Measurements from ENCODE around the gene ITPR1. TPM values are rescaled to one million over a fixed set of nuclear protein-coding genes. Genes with fewer than 3 reads are reported as not detected.

ITPR1 gene
- total and polyA plus RNA-seq, 10 of the 15 experiments (the other 5 are each of a cell fraction or from before 2014, with no cell fraction given): 12.2 to 239 (median 28.4) TPM

GRCh38 chr3:4736284-4736861, 243.2 kb downstream of the ITPR1 start (continued):
- TF ChIP-seq, protein P1, sequence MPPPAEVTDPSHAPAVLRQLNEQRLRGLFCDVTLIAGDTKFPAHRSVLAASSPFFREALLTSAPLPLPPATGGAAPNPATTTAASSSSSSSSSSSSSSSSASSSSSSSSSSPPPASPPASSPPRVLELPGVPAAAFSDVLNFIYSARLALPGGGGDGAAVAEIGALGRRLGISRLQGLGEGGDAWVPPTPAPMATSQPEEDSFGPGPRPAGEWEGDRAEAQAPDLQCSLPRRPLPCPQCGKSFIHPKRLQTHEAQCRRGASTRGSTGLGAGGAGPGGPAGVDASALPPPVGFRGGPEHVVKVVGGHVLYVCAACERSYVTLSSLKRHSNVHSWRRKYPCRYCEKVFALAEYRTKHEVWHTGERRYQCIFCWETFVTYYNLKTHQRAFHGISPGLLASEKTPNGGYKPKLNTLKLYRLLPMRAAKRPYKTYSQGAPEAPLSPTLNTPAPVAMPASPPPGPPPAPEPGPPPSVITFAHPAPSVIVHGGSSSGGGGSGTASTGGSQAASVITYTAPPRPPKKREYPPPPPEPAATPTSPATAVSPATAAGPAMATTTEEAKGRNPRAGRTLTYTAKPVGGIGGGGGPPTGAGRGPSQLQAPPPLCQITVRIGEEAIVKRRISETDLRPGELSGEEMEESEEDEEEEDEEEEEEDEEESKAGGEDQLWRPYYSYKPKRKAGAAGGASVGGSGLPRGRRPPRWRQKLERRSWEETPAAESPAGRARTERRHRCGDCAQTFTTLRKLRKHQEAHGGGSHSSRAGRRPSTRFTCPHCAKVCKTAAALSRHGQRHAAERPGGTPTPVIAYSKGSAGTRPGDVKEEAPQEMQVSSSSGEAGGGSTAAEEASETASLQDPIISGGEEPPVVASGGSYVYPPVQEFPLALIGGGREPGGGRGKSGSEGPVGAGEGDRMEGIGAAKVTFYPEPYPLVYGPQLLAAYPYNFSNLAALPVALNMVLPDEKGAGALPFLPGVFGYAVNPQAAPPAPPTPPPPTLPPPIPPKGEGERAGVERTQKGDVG (CRISPR knock-in tag; IDR thresholded peaks at IDR 0.05): no peak

GRCh38 chr3:4738737-4739274, 245.7 kb downstream of the ITPR1 start:
- in situ Hi-C loops (cut with MboI): no loop called here

More at GRCh38 chr3:4738737-4739274, 245.7 kb downstream of the ITPR1 start:
- no peak overlapping the region for H3K4me2 ChIP-seq (ENCODE audit: control insufficient read depth, insufficient read depth)
- no peak overlapping the region for H3K9ac ChIP-seq (ENCODE audit: control insufficient read depth, insufficient read depth, low read length)
- H3K4me3 ChIP-seq: no peak overlapping the region
- no peaks in the 10 kb centered on the region for H4K20me1 ChIP-seq (ENCODE audit: control insufficient read depth, insufficient read depth)
- RAD21 ChIA-PET (ENCODE audit: unreplicated experiment): interaction anchor here (1.5 kb wide), 1 partner anchor 10 kb away, joined by 4 read pairs; no protein-coding TSS in a partner anchor
- TF ChIP-seq MTA2 (IDR thresholded peaks at IDR 0.05; ENCODE audit: low read depth) (no peak), RBBP5 (conservative IDR thresholded peaks at IDR 0.05) (no peak), ATF7 (IDR thresholded peaks at IDR 0.05; ENCODE audit: low read depth) (no peak), YY1 (IDR thresholded peaks at IDR 0.05; ENCODE audit: low read depth, low read length) (no peak), HDGF (IDR thresholded peaks at IDR 0.05) (no peak), SIN3A (IDR thresholded peaks at IDR 0.05; ENCODE audit: low read depth, low read length) (no peak), WRNIP1 (IDR thresholded peaks at IDR 0.05; ENCODE audit: borderline replicate concordance, low read depth, low read length) (no peak)
- TF ChIP-seq, protein P2, sequence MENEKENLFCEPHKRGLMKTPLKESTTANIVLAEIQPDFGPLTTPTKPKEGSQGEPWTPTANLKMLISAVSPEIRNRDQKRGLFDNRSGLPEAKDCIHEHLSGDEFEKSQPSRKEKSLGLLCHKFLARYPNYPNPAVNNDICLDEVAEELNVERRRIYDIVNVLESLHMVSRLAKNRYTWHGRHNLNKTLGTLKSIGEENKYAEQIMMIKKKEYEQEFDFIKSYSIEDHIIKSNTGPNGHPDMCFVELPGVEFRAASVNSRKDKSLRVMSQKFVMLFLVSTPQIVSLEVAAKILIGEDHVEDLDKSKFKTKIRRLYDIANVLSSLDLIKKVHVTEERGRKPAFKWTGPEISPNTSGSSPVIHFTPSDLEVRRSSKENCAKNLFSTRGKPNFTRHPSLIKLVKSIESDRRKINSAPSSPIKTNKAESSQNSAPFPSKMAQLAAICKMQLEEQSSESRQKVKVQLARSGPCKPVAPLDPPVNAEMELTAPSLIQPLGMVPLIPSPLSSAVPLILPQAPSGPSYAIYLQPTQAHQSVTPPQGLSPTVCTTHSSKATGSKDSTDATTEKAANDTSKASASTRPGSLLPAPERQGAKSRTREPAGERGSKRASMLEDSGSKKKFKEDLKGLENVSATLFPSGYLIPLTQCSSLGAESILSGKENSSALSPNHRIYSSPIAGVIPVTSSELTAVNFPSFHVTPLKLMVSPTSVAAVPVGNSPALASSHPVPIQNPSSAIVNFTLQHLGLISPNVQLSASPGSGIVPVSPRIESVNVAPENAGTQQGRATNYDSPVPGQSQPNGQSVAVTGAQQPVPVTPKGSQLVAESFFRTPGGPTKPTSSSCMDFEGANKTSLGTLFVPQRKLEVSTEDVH (IDR thresholded peaks at IDR 0.05; ENCODE audit: low read depth, partially characterized antibody): no peak
- no peak overlapping the region for H2AFZ ChIP-seq (ENCODE audit: control insufficient read depth, low read depth, low read length)
- CTCF ChIA-PET: interaction anchor here (1.1 to 2.2 kb wide), 2 partner anchors 23 to 27 kb away, joined by 4 read pairs; no protein-coding TSS in a partner anchor
- peaks cover 0 to 13% of the 10 kb centered on the region in 2 experiments; a peak in 3 of 4 replicates for H3K36me3 ChIP-seq (ENCODE audit: control insufficient read depth in 2 of 2, insufficient read depth in 2 of 2, low read length in 1 of 2)
- FAIRE-seq (no peak), ATAC-seq (no peak), DNase-seq (ENCODE audit: low read depth, low spot score) (no peak)
- no peak overlapping the region for H3K27ac ChIP-seq (ENCODE audit: control insufficient read depth, insufficient read depth)
- no peaks in the 10 kb centered on the region for H3K9me3 ChIP-seq (replicated peaks; ENCODE audit: control insufficient read depth, insufficient read depth, low read length)
- POLR2A ChIA-PET: interaction anchor here (1.0 kb wide), 1 partner anchor 10 kb away, joined by 6 read pairs; no protein-coding TSS in a partner anchor
- H3K4me1 ChIP-seq (ENCODE audit: control insufficient read depth, insufficient read depth, low read length): peaks cover 3% of the 10 kb centered on the region; the same call in 1 of the 2 replicates
- H3K27me3 ChIP-seq (replicated peaks in 1 of 2; ENCODE audit: control insufficient read depth in 2 of 2, insufficient read depth in 2 of 2, low read length in 1 of 2): no peaks in the 10 kb centered on the region
- SMC1A ChIA-PET (ENCODE audit: uncharacterized antibody, unreplicated experiment): interaction anchor here (1.1 to 23.0 kb wide), 3 partner anchors 9 to 37 kb away, joined by 3 to 429 read pairs (median 3); no protein-coding TSS in a partner anchor
- no TSS peak for BruUV-seq (replicated peaks)
- intact Hi-C loops (cut with micrococcal nuclease; ENCODE audit: unreplicated experiment): no loop called here
- 87% methylated on average over 9 of the region's 9 CpGs for WGBS (ENCODE audit: insufficient coverage, insufficient replicate concordance, low lambda C conversion rate, missing lambda C conversion rate)
- no peaks in the 10 kb centered on the region for H3K79me2 ChIP-seq (ENCODE audit: control insufficient read depth, insufficient read depth, low read length)

All from GM12878 (cell line).